ENCODE data around the gene UBE2V1. TPM values are rescaled to one million over a fixed set of nuclear protein-coding genes. Genes with fewer than 3 reads are reported as not detected.
A peak's percentile ranks its signal among the peaks of the same experiment; 100 is the strongest.

The UBE2V1 gene
- total and polyA plus RNA-seq, 10 of the 15 experiments (the other 5 are each of a cell fraction or from before 2014, with no cell fraction given): 51.8 to 219 (median 141) TPM

- TF ChIP-seq, protein P1, sequence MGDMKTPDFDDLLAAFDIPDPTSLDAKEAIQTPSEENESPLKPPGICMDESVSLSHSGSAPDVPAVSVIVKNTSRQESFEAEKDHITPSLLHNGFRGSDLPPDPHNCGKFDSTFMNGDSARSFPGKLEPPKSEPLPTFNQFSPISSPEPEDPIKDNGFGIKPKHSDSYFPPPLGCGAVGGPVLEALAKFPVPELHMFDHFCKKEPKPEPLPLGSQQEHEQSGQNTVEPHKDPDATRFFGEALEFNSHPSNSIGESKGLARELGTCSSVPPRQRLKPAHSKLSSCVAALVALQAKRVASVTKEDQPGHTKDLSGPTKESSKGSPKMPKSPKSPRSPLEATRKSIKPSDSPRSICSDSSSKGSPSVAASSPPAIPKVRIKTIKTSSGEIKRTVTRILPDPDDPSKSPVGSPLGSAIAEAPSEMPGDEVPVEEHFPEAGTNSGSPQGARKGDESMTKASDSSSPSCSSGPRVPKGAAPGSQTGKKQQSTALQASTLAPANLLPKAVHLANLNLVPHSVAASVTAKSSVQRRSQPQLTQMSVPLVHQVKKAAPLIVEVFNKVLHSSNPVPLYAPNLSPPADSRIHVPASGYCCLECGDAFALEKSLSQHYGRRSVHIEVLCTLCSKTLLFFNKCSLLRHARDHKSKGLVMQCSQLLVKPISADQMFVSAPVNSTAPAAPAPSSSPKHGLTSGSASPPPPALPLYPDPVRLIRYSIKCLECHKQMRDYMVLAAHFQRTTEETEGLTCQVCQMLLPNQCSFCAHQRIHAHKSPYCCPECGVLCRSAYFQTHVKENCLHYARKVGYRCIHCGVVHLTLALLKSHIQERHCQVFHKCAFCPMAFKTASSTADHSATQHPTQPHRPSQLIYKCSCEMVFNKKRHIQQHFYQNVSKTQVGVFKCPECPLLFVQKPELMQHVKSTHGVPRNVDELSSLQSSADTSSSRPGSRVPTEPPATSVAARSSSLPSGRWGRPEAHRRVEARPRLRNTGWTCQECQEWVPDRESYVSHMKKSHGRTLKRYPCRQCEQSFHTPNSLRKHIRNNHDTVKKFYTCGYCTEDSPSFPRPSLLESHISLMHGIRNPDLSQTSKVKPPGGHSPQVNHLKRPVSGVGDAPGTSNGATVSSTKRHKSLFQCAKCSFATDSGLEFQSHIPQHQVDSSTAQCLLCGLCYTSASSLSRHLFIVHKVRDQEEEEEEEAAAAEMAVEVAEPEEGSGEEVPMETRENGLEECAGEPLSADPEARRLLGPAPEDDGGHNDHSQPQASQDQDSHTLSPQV (IDR thresholded peaks at IDR 0.05): no peak
- TF ChIP-seq YBX1 (IDR thresholded peaks at IDR 0.05) (no peak), SMAD1 (IDR thresholded peaks at IDR 0.05; ENCODE audit: low read depth, partially characterized antibody) (no peak), NRF1 (conservative IDR thresholded peaks at IDR 0.05; ENCODE audit: low read depth, low read length) (peak; percentile 65), CHD2 (IDR thresholded peaks at IDR 0.05; ENCODE audit: borderline replicate concordance, low read depth, low read length) (peak; percentile 67; the same call in 1 of the 2 replicates), ASH2L (IDR thresholded peaks at IDR 0.05; ENCODE audit: borderline replicate concordance, low read depth) (no peak), ZNF622 (IDR thresholded peaks at IDR 0.05) (no peak), KAT2A (conservative IDR thresholded peaks at IDR 0.05; ENCODE audit: control insufficient read depth, low read depth, low read length) (no peak), POLR2A (IDR thresholded peaks at IDR 0.05; ENCODE audit: low read depth, low read length) (peak; percentile 77), JUNB (IDR thresholded peaks at IDR 0.05) (no peak), MTA2 (IDR thresholded peaks at IDR 0.05; ENCODE audit: low read depth) (no peak), CEBPB (IDR thresholded peaks at IDR 0.05; ENCODE audit: borderline replicate concordance in 1 of 2, low read depth in 2 of 2, low read length in 2 of 2) (no peak), SRF (IDR thresholded peaks at IDR 0.05; ENCODE audit: low read depth in 2 of 2, low read length in 2 of 2) (no peak), EP300 (IDR thresholded peaks at IDR 0.05; ENCODE audit: borderline replicate concordance in 1 of 2, control insufficient read depth in 1 of 2, low read depth in 2 of 2, low read length in 2 of 2) (no peak), SMC3 (IDR thresholded peaks at IDR 0.05; ENCODE audit: borderline replicate concordance, low read length) (no peak), ETV6 (conservative IDR thresholded peaks at IDR 0.05 in 1 of 2, IDR thresholded peaks at IDR 0.05 in 1 of 2; ENCODE audit: borderline replicate concordance in 1 of 2, low read depth in 1 of 2) (no peak), POLR2AphosphoS2 (IDR thresholded peaks at IDR 0.05; ENCODE audit: low read depth, low read length) (peak; percentile 48; the same call in 1 of the 2 replicates), FOXK2 (IDR thresholded peaks at IDR 0.05) (no peak), SIX5 (IDR thresholded peaks at IDR 0.05; ENCODE audit: low read depth, low read length, severe bottlenecking) (peak; percentile 91), CEBPZ (IDR thresholded peaks at IDR 0.05; ENCODE audit: low read depth, low read length) (no peak)
- TF ChIP-seq, protein P2, sequence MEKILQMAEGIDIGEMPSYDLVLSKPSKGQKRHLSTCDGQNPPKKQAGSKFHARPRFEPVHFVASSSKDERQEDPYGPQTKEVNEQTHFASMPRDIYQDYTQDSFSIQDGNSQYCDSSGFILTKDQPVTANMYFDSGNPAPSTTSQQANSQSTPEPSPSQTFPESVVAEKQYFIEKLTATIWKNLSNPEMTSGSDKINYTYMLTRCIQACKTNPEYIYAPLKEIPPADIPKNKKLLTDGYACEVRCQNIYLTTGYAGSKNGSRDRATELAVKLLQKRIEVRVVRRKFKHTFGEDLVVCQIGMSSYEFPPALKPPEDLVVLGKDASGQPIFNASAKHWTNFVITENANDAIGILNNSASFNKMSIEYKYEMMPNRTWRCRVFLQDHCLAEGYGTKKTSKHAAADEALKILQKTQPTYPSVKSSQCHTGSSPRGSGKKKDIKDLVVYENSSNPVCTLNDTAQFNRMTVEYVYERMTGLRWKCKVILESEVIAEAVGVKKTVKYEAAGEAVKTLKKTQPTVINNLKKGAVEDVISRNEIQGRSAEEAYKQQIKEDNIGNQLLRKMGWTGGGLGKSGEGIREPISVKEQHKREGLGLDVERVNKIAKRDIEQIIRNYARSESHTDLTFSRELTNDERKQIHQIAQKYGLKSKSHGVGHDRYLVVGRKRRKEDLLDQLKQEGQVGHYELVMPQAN (conservative IDR thresholded peaks at IDR 0.05): no peak
These were observed 2.8 kb upstream of the UBE2V1 start (continued) for GRCh38 chr20:50115591-50116367.

All from GM12878 (cell line).